ENCODE results near the gene MAD2L1BP.
A peak's percentile ranks its signal among the peaks of the same experiment; 100 is the strongest.
"Not testable (repeated sequence)": the region's sequence is repeated elsewhere in the genome, so short reads cannot be mapped to it uniquely, and the experiment has no call there.

The MAD2L1BP gene

GRCh38 chr6:43627008-43627825, 8.4 kb upstream of the MAD2L1BP start:
- peak; percentile 59 for DNase-seq

- peak; percentile 53 for DNase-seq
These were observed 7.1 kb upstream of the MAD2L1BP start for GRCh38 chr6:43628393-43629103.

GRCh38 chr6:43629104-43629504, 6.5 kb upstream of the MAD2L1BP start, which contains the start of gene GTPBP2:
TSS of gene GTPBP2 (minus strand) at chr6:43629264. CDS start at chr6:43629162, 102 bp downstream.
- peak; percentile 96 for DNase-seq

GRCh38 chr6:43629505-43630300, 5.9 kb upstream of the MAD2L1BP start:
- peak; percentile 93 for DNase-seq

GRCh38 chr6:43630980-43631619, 4.5 kb upstream of the MAD2L1BP start:
- no peak for DNase-seq

GRCh38 chr6:43633002-43633401, 2.6 kb upstream of the MAD2L1BP start:
- DNase-seq: not testable (repeated sequence)

GRCh38 chr6:43634702-43635303, 837 bp upstream of the MAD2L1BP start:
- DNase-seq: no peak

GRCh38 chr6:43636308-43636659, 644 bp downstream of the MAD2L1BP start:
- no peak for DNase-seq

- DNase-seq: no peak
These were observed 4.6 kb downstream of the MAD2L1BP start for GRCh38 chr6:43639984-43640800.

- DNase-seq: peak; percentile 72
These were observed 9.4 kb downstream of the MAD2L1BP start, which contains the start of gene RSPH9 for GRCh38 chr6:43644940-43645612. TSS of gene RSPH9 (plus strand) at chr6:43645036. CDS start at chr6:43645099, 63 bp downstream.

GRCh38 chr6:43645613-43645964, 9.9 kb downstream of the MAD2L1BP start:
- DNase-seq: no peak

- no peak for DNase-seq
These were observed 12.0 kb downstream of the MAD2L1BP start for GRCh38 chr6:43647613-43648012.

GRCh38 chr6:43648248-43648647, 12.6 kb downstream of the MAD2L1BP start:
- no peak for DNase-seq

GRCh38 chr6:43652822-43653221, 17.2 kb downstream of the MAD2L1BP start:
- DNase-seq: not testable (repeated sequence)

GRCh38 chr6:43657221-43657802, 21.7 kb downstream of the MAD2L1BP start:
- no peak for DNase-seq

GRCh38 chr6:43658161-43658560, 22.5 kb downstream of the MAD2L1BP start:
- DNase-seq: no peak

- DNase-seq: not testable (repeated sequence)
These were observed 27.3 kb downstream of the MAD2L1BP start for GRCh38 chr6:43662948-43663347.

GRCh38 chr6:43665376-43665775, 29.7 kb downstream of the MAD2L1BP start:
- DNase-seq: no peak

- DNase-seq: no peak
These were observed 30.7 kb downstream of the MAD2L1BP start for GRCh38 chr6:43666196-43666920.

All from CD4-positive, alpha-beta T cell treated with Interleukin-15 for 1 hour (primary cell).